ENCODE results near the gene SIX2. TPM values are rescaled to one million over a fixed set of nuclear protein-coding genes. Genes with fewer than 3 reads are reported as not detected.

The SIX2 gene
- total and polyA plus RNA-seq, 2 of the 8 experiments (the other 6 are each of a cell fraction or from before 2014, with no cell fraction given) = 0.47 to 1.0 TPM

GRCh38 chr2:45001869-45002385 is 7.3 kb downstream of the SIX2 start (continued):
- no peak for TF ChIP-seq CEBPB (IDR thresholded peaks at IDR 0.05; ENCODE audit: low read depth, low read length)
- TF ChIP-seq POLR2A (IDR thresholded peaks at IDR 0.05; ENCODE audit: control extremely low read depth in 1 of 2, low read depth in 2 of 2, low read length in 2 of 2) = no peak
- no peak for TF ChIP-seq TCF12 (IDR thresholded peaks at IDR 0.05; ENCODE audit: low read depth, low read length)
- no peak for TF ChIP-seq CHD7 (IDR thresholded peaks at IDR 0.05; ENCODE audit: insufficient replicate concordance, low read length)
- TF ChIP-seq RNF2 (IDR thresholded peaks at IDR 0.05; ENCODE audit: borderline replicate concordance, low read depth, low read length, missing control alignments, poor library complexity, severe bottlenecking) = peak; percentile 18
- no peak for TF ChIP-seq CHD2 (IDR thresholded peaks at IDR 0.05; ENCODE audit: low read length)
- TF ChIP-seq ATF2 (IDR thresholded peaks at IDR 0.05; ENCODE audit: low read length) = no peak
- no peak for TF ChIP-seq RFX5 (IDR thresholded peaks at IDR 0.05; ENCODE audit: borderline replicate concordance, low read depth, low read length)
- TF ChIP-seq JUN (IDR thresholded peaks at IDR 0.05; ENCODE audit: low read depth, low read length) = no peak
- no peak for TF ChIP-seq SIRT6 (IDR thresholded peaks at IDR 0.05; ENCODE audit: low read length)
